Neural progenitor cell (in vitro differentiated cells): ENCODE results near the gene SCNN1B. TPM values are rescaled to one million over a fixed set of nuclear protein-coding genes. Genes with fewer than 3 reads are reported as not detected.

Experiments
- DNase-seq: peaks from one replicate; pipeline ENCODE4 v3.0.0-alpha.2; 2016; ENCODE audit warnings: low spot score
- H2AFZ ChIP-seq: fragments of 200-600 bp; sonication (generic); replicated peaks from 2 replicates; pipeline ENCODE4 v1.6.1; 2016; ENCODE audit warnings: antibody characterized with exemption
- H3F3A ChIP-seq: fragments of 200-600 bp; sonication (generic); 2 replicates; pipeline ENCODE4 v1.6.1; 2016; ENCODE audit warnings: antibody characterized with exemption, low read depth
- H3K27ac ChIP-seq: fragments of 200-600 bp; sonication (generic); 2 replicates; pipeline ENCODE4 v1.5.1; 2016; ENCODE audit warnings: mild to moderate bottlenecking
- H3K27me3 ChIP-seq: fragments of 200-600 bp; sonication (generic); 2 replicates; pipeline ENCODE4 v1.6.1; 2016; ENCODE audit warnings: mild to moderate bottlenecking, moderate library complexity
- H3K36me3 ChIP-seq: fragments of 200-600 bp; sonication (generic); 2 replicates; pipeline ENCODE4 v1.5.1; 2016
- H3K4me1 ChIP-seq: fragments of 200-600 bp; sonication (generic); 2 replicates; pipeline ENCODE4 v1.6.1; 2016; ENCODE audit warnings: mixed run types
- H3K4me2 ChIP-seq: fragments of 200-600 bp; sonication (generic); 2 replicates; pipeline ENCODE4 v1.6.1; 2016
- H3K4me3 ChIP-seq: fragments of 200-600 bp; sonication (generic); 2 replicates; pipeline ENCODE4 v1.5.1; 2016
- H3K79me2 ChIP-seq: fragments of 200-600 bp; sonication (generic); 2 replicates; pipeline ENCODE4 v1.6.1; 2016; ENCODE audit warnings: low read depth
- H3K9ac ChIP-seq: fragments of 200-600 bp; sonication (generic); 2 replicates; pipeline ENCODE4 v1.6.1; 2016
- H3K9me3 ChIP-seq: fragments of 200-600 bp; sonication (generic); 2 replicates; pipeline ENCODE4 v1.5.1; 2016; ENCODE audit warnings: low read depth
- H4K20me1 ChIP-seq: fragments of 200-600 bp; sonication (generic); 2 replicates; pipeline ENCODE4 v1.6.1; 2016; ENCODE audit warnings: low read depth
- H3K27ac Mint-ChIP-seq: 3 replicates; pipeline ENCODE4 v1.8.0; 2021; ENCODE audit warnings: mixed read lengths
- H3K27me3 Mint-ChIP-seq: 2 replicates; pipeline ENCODE4 v1.8.0; 2022; ENCODE audit warnings: low read depth, mild to moderate bottlenecking, inconsistent platforms, moderate library complexity, mixed read lengths; ENCODE audit not compliant: insufficient read depth
- H3K36me3 Mint-ChIP-seq: 3 replicates; pipeline ENCODE4 v1.8.0; 2021; ENCODE audit warnings: mixed read lengths
- H3K4me1 Mint-ChIP-seq: 3 replicates; pipeline ENCODE4 v1.8.0; 2021; ENCODE audit warnings: mixed read lengths
- H3K4me3 Mint-ChIP-seq: 3 replicates; pipeline ENCODE4 v1.8.0; 2021; ENCODE audit warnings: mild to moderate bottlenecking, moderate library complexity, mixed read lengths
- H3K9me3 Mint-ChIP-seq: 3 replicates; pipeline ENCODE4 v1.8.0; 2020; ENCODE audit warnings: mixed read lengths
- CTCF ChIP-seq: fragments of 200-600 bp; sonication (generic); IDR thresholded peaks from 2 replicates; pipeline ENCODE4 v1.5.1; 2017; ENCODE audit warnings: antibody characterized with exemption, mild to moderate bottlenecking
- EZH2 ChIP-seq: fragments of 200-600 bp; sonication (generic); IDR thresholded peaks from 2 replicates; pipeline ENCODE4 v1.6.1; 2017; ENCODE audit warnings: antibody characterized with exemption, mild to moderate bottlenecking, moderate library complexity
- EZH2phosphoT487 ChIP-seq: fragments of 200-600 bp; sonication (generic); IDR thresholded peaks from 2 replicates; pipeline ENCODE4 v1.6.1; 2017; ENCODE audit warnings: antibody characterized with exemption
- total RNA-seq: library from RNA; depleted of rRNA; stranded (reverse); fragments of >200 nt; gene quantifications from 2 replicates; pipeline ENCODE4 v1.2.3, GENCODE V29; 2015; ENCODE audit warnings: low replicate concordance

Gene SCNN1B
- total RNA-seq, 1 donor from 2014 or later = not detected

GRCh38 chr16:23333034-23333579 lies 31.0 kb downstream of the SCNN1B start:
- TF ChIP-seq CTCF (no peak), EZH2phosphoT487 (no peak), EZH2 (no peak)
- no peaks in the 10 kb centered on the region for H3K4me1 ChIP-seq
- Mint-ChIP-seq H3K4me1 (no peaks in the 10 kb centered on the region), H3K27me3 (peaks cover 3% of the 10 kb centered on the region), H3K27ac (no peak overlapping the region), H3K9me3 (no peaks in the 10 kb centered on the region), H3K4me3 (no peak overlapping the region), H3K36me3 (no peaks in the 10 kb centered on the region)
- no peaks in the 10 kb centered on the region for H3K27me3 ChIP-seq
- no peaks in the 10 kb centered on the region for H3K36me3 ChIP-seq
- no peaks in the 10 kb centered on the region for H3K9me3 ChIP-seq
- no peak overlapping the region for H2AFZ ChIP-seq
- no peak for DNase-seq
- no peaks in the 10 kb centered on the region for H4K20me1 ChIP-seq
- H3K27ac ChIP-seq = no peak overlapping the region
- no peak overlapping the region for H3K9ac ChIP-seq
- H3K4me3 ChIP-seq = no peak overlapping the region
- H3K4me2 ChIP-seq = no peak overlapping the region
- H3F3A ChIP-seq = no peaks in the 10 kb centered on the region
- no peaks in the 10 kb centered on the region for H3K79me2 ChIP-seq

- Histone ChIP-seq H3K4me1 (no peaks in the 10 kb centered on the region), H3K9ac (no peak overlapping the region), H3K4me3 (no peak overlapping the region), H3K27me3 (no peaks in the 10 kb centered on the region), H3K9me3 (no peaks in the 10 kb centered on the region), H3K36me3 (no peaks in the 10 kb centered on the region), H3K27ac (no peak overlapping the region), H3K79me2 (no peaks in the 10 kb centered on the region), H4K20me1 (no peaks in the 10 kb centered on the region), H3K4me2 (no peak overlapping the region), H2AFZ (no peak overlapping the region), H3F3A (no peaks in the 10 kb centered on the region)
- DNase-seq = no peak
- TF ChIP-seq EZH2 (no peak), CTCF (no peak), EZH2phosphoT487 (no peak)
- Mint-ChIP-seq H3K27ac (no peak overlapping the region), H3K27me3 (peaks cover 5% of the 10 kb centered on the region), H3K4me1 (no peaks in the 10 kb centered on the region), H3K4me3 (no peak overlapping the region), H3K36me3 (no peaks in the 10 kb centered on the region), H3K9me3 (peaks cover 2% of the 10 kb centered on the region)
Observed at GRCh38 chr16:23333831-23334456, 31.8 kb downstream of the SCNN1B start.

GRCh38 chr16:23334457-23334853 lies 32.4 kb downstream of the SCNN1B start:
- Mint-ChIP-seq H3K36me3 (no peaks in the 10 kb centered on the region), H3K4me1 (no peaks in the 10 kb centered on the region), H3K27me3 (peaks cover 5% of the 10 kb centered on the region), H3K9me3 (peaks cover 2% of the 10 kb centered on the region), H3K27ac (no peak overlapping the region), H3K4me3 (no peak overlapping the region)
- H2AFZ ChIP-seq = no peak overlapping the region
- H3K4me1 ChIP-seq = no peaks in the 10 kb centered on the region
- H3K4me2 ChIP-seq = no peak overlapping the region
- no peak for DNase-seq
- no peaks in the 10 kb centered on the region for H3K36me3 ChIP-seq
- H3K9ac ChIP-seq = no peak overlapping the region
- no peaks in the 10 kb centered on the region for H3K27me3 ChIP-seq
- H4K20me1 ChIP-seq = no peaks in the 10 kb centered on the region
- H3K79me2 ChIP-seq = no peaks in the 10 kb centered on the region
- H3K4me3 ChIP-seq = no peak overlapping the region
- no peaks in the 10 kb centered on the region for H3K9me3 ChIP-seq
- no peaks in the 10 kb centered on the region for H3F3A ChIP-seq
- H3K27ac ChIP-seq = no peak overlapping the region
- TF ChIP-seq CTCF (no peak), EZH2phosphoT487 (no peak), EZH2 (no peak)
